Neural cell (in vitro differentiated cells): ENCODE results near the gene GRM4. TPM values are rescaled to one million over a fixed set of nuclear protein-coding genes. Genes with fewer than 3 reads are reported as not detected.

Experiments
- H2AFZ ChIP-seq: fragments of 200-600, 300-800 bp; sonication (generic), shearing (Covaris generic); 2 replicates; pipeline ENCODE4 v1.6.0; 2014; ENCODE audit warnings: low read depth, mild to moderate bottlenecking, antibody characterized with exemption, low read length, moderate library complexity
- H3F3A ChIP-seq: fragments of 200-600 bp; shearing (Covaris generic); 2 replicates; pipeline ENCODE4 v1.6.1; 2016; ENCODE audit warnings: mild to moderate bottlenecking, moderate library complexity, mixed read lengths, antibody characterized with exemption, low read length; ENCODE audit not compliant: insufficient read depth, poor library complexity, severe bottlenecking
- H3K27ac ChIP-seq: fragments of 200-600, 300-800 bp; sonication (generic), shearing (Covaris generic); 2 replicates; pipeline ENCODE4 v1.5.1; 2014; ENCODE audit warnings: mild to moderate bottlenecking, low read length, moderate library complexity
- H3K27me3 ChIP-seq: fragments of 300-800, 200-600 bp; sonication (generic), shearing (Covaris generic); 2 replicates; pipeline ENCODE4 v1.6.0; 2014; ENCODE audit warnings: mild to moderate bottlenecking, low read depth, low read length, moderate library complexity; ENCODE audit not compliant: insufficient read depth
- H3K36me3 ChIP-seq: fragments of 300-800, 200-600 bp; sonication (generic), shearing (Covaris generic); 2 replicates; pipeline ENCODE4 v1.5.1; 2014; ENCODE audit warnings: mild to moderate bottlenecking, antibody characterized with exemption, low read length, moderate library complexity; ENCODE audit not compliant: insufficient read depth
- H3K4me2 ChIP-seq: fragments of 300-800, 200-600 bp; sonication (generic), shearing (Covaris generic); 2 replicates; pipeline ENCODE4 v1.6.0; 2014; ENCODE audit warnings: mild to moderate bottlenecking, low read length
- H3K4me3 ChIP-seq: fragments of 300-800, 200-600 bp; sonication (generic), shearing (Covaris generic); 2 replicates; pipeline ENCODE4 v1.5.1; 2014; ENCODE audit warnings: mild to moderate bottlenecking, low read length, moderate library complexity
- H3K79me2 ChIP-seq: fragments of 200-600 bp; shearing (Covaris generic); replicated peaks from 2 replicates; pipeline ENCODE4 v1.6.0; 2014; ENCODE audit warnings: mild to moderate bottlenecking, low read length, moderate library complexity; ENCODE audit not compliant: insufficient read depth
- H3K9ac ChIP-seq: fragments of 300-800, 200-600 bp; sonication (generic), shearing (Covaris generic); 2 replicates; pipeline ENCODE4 v1.6.1; 2016; ENCODE audit warnings: mild to moderate bottlenecking, low read length, mixed read lengths
- H3K9me2 ChIP-seq: fragments of 200-600 bp; shearing (Covaris generic); 2 replicates; pipeline ENCODE4 v1.6.1; 2016; ENCODE audit warnings: mild to moderate bottlenecking, low read length, mixed read lengths; ENCODE audit not compliant: insufficient read depth
- H3K9me3 ChIP-seq: fragments of 200-600, 300-800 bp; sonication (generic), shearing (Covaris generic); 2 replicates; pipeline ENCODE4 v1.6.1; 2016; ENCODE audit warnings: mild to moderate bottlenecking, mixed run types, low read length, moderate library complexity, mixed read lengths
- H4K20me1 ChIP-seq: fragments of 200-600 bp; shearing (Covaris generic); 2 replicates; pipeline ENCODE4 v1.6.1; 2016; ENCODE audit warnings: mild to moderate bottlenecking, mixed run types; ENCODE audit not compliant: insufficient read depth
- EP300 ChIP-seq: fragments of 450-650 bp; conservative IDR thresholded peaks from 2 replicates; pipeline ENCODE4 v1.6.1; 2014; ENCODE audit warnings: antibody characterized with exemption, mild to moderate bottlenecking, moderate library complexity; ENCODE audit not compliant: poor library complexity, severe bottlenecking
- EZH2 ChIP-seq: fragments of 200-600, 300-800 bp; shearing (Covaris generic), sonication (generic); IDR thresholded peaks from 2 replicates; pipeline ENCODE4 v1.6.1; 2014; ENCODE audit warnings: antibody characterized with exemption, low read length, borderline replicate concordance, mild to moderate bottlenecking; ENCODE audit not compliant: insufficient read depth, poor library complexity, severe bottlenecking
- MXI1 ChIP-seq: fragments of 450-650 bp; conservative IDR thresholded peaks from 2 replicates; pipeline ENCODE4 v1.6.1; 2014; ENCODE audit warnings: antibody characterized with exemption, mild to moderate bottlenecking; ENCODE audit not compliant: poor library complexity, severe bottlenecking
- POLR2AphosphoS5 ChIP-seq: IDR thresholded peaks from 2 replicates; pipeline ENCODE4 v1.6.1; 2012
- RAD21 ChIP-seq: fragments of 450-650 bp; conservative IDR thresholded peaks from 2 replicates; pipeline ENCODE4 v1.6.1; 2014; ENCODE audit warnings: antibody characterized with exemption, mild to moderate bottlenecking, moderate library complexity
- SMC3 ChIP-seq: fragments of 450-650 bp; conservative IDR thresholded peaks from 2 replicates; pipeline ENCODE4 v1.6.1; 2014; ENCODE audit warnings: antibody characterized with exemption, mild to moderate bottlenecking, moderate library complexity; ENCODE audit not compliant: poor library complexity
- TAF1 ChIP-seq: IDR thresholded peaks from 2 replicates; pipeline ENCODE4 v1.6.1; 2012; ENCODE audit warnings: low read depth
- polyA plus RNA-seq: library from polyadenylated mRNA; depleted of rRNA; stranded (reverse); fragments of >200 nt; gene quantifications from 2 replicates; pipeline ENCODE4 v1.2.3, GENCODE V29; 2014
- TF ChIP-seq, protein P1 (sequence below): IDR thresholded peaks from 2 replicates; pipeline ENCODE4 v1.6.1; 2012; ENCODE audit warnings: borderline replicate concordance
- TF ChIP-seq, protein P2 (sequence below): fragments of 450-650 bp; IDR thresholded peaks from 2 replicates; pipeline ENCODE4 v1.5.1; 2014; ENCODE audit warnings: antibody characterized with exemption, mild to moderate bottlenecking, moderate library complexity; ENCODE audit not compliant: poor library complexity, severe bottlenecking

The GRM4 gene
- polyA plus RNA-seq, 1 donor from 2014 or later, result 2.1 TPM

GRCh38 chr6:33985313-33985751 is 160.6 kb downstream of the GRM4 start:
- TF ChIP-seq MXI1 (no peak), EP300 (no peak), TAF1 (no peak), POLR2AphosphoS5 (no peak), RAD21 (no peak), SMC3 (no peak), EZH2 (no peak)
- TF ChIP-seq, protein P1, sequence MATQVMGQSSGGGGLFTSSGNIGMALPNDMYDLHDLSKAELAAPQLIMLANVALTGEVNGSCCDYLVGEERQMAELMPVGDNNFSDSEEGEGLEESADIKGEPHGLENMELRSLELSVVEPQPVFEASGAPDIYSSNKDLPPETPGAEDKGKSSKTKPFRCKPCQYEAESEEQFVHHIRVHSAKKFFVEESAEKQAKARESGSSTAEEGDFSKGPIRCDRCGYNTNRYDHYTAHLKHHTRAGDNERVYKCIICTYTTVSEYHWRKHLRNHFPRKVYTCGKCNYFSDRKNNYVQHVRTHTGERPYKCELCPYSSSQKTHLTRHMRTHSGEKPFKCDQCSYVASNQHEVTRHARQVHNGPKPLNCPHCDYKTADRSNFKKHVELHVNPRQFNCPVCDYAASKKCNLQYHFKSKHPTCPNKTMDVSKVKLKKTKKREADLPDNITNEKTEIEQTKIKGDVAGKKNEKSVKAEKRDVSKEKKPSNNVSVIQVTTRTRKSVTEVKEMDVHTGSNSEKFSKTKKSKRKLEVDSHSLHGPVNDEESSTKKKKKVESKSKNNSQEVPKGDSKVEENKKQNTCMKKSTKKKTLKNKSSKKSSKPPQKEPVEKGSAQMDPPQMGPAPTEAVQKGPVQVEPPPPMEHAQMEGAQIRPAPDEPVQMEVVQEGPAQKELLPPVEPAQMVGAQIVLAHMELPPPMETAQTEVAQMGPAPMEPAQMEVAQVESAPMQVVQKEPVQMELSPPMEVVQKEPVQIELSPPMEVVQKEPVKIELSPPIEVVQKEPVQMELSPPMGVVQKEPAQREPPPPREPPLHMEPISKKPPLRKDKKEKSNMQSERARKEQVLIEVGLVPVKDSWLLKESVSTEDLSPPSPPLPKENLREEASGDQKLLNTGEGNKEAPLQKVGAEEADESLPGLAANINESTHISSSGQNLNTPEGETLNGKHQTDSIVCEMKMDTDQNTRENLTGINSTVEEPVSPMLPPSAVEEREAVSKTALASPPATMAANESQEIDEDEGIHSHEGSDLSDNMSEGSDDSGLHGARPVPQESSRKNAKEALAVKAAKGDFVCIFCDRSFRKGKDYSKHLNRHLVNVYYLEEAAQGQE, result no peak
- TF ChIP-seq, protein P2, sequence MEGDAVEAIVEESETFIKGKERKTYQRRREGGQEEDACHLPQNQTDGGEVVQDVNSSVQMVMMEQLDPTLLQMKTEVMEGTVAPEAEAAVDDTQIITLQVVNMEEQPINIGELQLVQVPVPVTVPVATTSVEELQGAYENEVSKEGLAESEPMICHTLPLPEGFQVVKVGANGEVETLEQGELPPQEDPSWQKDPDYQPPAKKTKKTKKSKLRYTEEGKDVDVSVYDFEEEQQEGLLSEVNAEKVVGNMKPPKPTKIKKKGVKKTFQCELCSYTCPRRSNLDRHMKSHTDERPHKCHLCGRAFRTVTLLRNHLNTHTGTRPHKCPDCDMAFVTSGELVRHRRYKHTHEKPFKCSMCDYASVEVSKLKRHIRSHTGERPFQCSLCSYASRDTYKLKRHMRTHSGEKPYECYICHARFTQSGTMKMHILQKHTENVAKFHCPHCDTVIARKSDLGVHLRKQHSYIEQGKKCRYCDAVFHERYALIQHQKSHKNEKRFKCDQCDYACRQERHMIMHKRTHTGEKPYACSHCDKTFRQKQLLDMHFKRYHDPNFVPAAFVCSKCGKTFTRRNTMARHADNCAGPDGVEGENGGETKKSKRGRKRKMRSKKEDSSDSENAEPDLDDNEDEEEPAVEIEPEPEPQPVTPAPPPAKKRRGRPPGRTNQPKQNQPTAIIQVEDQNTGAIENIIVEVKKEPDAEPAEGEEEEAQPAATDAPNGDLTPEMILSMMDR, result no peak
- no peaks in the 10 kb centered on the region for H3K9me2 ChIP-seq
- no peaks in the 10 kb centered on the region for H3K27me3 ChIP-seq
- no peaks in the 10 kb centered on the region for H3K9me3 ChIP-seq
- no peaks in the 10 kb centered on the region for H4K20me1 ChIP-seq
- H3K9ac ChIP-seq, result no peak overlapping the region
- H2AFZ ChIP-seq, result no peak overlapping the region
- no peaks in the 10 kb centered on the region for H3F3A ChIP-seq
- H3K4me2 ChIP-seq, result no peak overlapping the region
- no peaks in the 10 kb centered on the region for H3K36me3 ChIP-seq
- H3K79me2 ChIP-seq, result no peaks in the 10 kb centered on the region
- no peak overlapping the region for H3K27ac ChIP-seq
- no peak overlapping the region for H3K4me3 ChIP-seq

GRCh38 chr6:33984466-33985312 is 161.2 kb downstream of the GRM4 start:
- Histone ChIP-seq H3F3A (no peaks in the 10 kb centered on the region), H3K4me2 (no peak overlapping the region), H2AFZ (no peak overlapping the region), H3K27me3 (no peaks in the 10 kb centered on the region), H3K36me3 (no peaks in the 10 kb centered on the region), H3K9me3 (no peaks in the 10 kb centered on the region), H3K79me2 (no peaks in the 10 kb centered on the region), H3K27ac (no peak overlapping the region), H3K9ac (no peak overlapping the region), H3K4me3 (no peak overlapping the region), H3K9me2 (no peaks in the 10 kb centered on the region), H4K20me1 (no peaks in the 10 kb centered on the region)
- TF ChIP-seq SMC3, result no peak
- no peak for TF ChIP-seq RAD21
- no peak for TF ChIP-seq EZH2
- TF ChIP-seq, protein P1, result no peak
- no peak for TF ChIP-seq MXI1
- no peak for TF ChIP-seq TAF1
- TF ChIP-seq EP300, result no peak
- no peak for TF ChIP-seq POLR2AphosphoS5
- TF ChIP-seq, protein P2, result no peak
